A673 (cell line): Measurements from ENCODE around the gene ARHGEF4.

Experiments used
- EZH2 ChIP-seq: fragments of 200-600 bp; sonication (generic); IDR thresholded peaks from 2 replicates; pipeline ENCODE4 v1.6.1; 2017; ENCODE audit warnings: borderline replicate concordance, low read depth, mild to moderate bottlenecking, mixed read lengths, antibody characterized with exemption, low read length; ENCODE audit not compliant: poor library complexity, severe bottlenecking
- TF ChIP-seq, protein P1 (sequence below): fragments of 300-800, 200-600 bp; sonication (generic); conservative IDR thresholded peaks from 2 replicates; pipeline ENCODE4 v1.5.1; 2017; ENCODE audit warnings: low read depth, mild to moderate bottlenecking, antibody characterized with exemption, low read length, moderate library complexity, mixed read lengths

DNA sequence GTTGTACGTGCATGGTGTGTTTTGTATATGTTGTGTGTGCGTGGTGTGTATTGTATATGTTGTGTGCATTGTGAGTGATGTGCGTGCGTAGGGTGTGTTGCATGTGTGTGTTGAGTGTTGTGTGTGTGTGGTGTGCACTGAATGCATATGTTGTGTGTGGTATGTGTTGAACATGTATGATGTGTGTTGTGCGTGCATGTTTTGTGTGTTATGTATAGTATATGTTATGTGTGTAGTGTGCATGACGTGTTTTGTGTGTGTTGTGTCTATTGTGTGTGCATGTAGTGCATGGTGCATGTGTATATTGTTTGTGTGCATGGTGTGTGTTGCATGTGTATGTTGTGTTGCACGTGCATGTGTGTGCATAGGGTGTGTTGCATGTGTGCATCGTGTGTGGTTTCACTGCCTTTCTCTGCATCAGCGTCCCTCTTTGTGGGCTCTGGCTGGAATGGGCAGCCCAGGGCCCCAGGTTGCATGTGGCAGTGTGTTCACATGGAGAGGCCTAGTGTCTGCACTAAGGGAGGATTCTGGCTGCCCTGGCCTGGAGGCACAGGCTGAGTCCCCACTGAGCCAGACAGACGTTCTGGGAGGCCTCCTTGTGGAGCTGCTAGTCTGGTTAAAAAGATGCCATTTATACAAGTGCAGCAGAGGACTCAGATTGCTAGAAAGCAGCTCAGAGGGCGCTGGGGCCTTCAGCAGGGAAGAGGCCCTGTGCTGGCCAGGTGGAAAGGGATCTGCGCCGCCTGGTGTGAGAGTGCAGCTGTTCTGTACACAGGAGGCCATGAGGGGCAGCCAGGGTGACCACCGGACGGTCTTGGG lies 149.3 kb downstream of the ARHGEF4 start:
- TF ChIP-seq EZH2, result no peak
- TF ChIP-seq, protein P1, sequence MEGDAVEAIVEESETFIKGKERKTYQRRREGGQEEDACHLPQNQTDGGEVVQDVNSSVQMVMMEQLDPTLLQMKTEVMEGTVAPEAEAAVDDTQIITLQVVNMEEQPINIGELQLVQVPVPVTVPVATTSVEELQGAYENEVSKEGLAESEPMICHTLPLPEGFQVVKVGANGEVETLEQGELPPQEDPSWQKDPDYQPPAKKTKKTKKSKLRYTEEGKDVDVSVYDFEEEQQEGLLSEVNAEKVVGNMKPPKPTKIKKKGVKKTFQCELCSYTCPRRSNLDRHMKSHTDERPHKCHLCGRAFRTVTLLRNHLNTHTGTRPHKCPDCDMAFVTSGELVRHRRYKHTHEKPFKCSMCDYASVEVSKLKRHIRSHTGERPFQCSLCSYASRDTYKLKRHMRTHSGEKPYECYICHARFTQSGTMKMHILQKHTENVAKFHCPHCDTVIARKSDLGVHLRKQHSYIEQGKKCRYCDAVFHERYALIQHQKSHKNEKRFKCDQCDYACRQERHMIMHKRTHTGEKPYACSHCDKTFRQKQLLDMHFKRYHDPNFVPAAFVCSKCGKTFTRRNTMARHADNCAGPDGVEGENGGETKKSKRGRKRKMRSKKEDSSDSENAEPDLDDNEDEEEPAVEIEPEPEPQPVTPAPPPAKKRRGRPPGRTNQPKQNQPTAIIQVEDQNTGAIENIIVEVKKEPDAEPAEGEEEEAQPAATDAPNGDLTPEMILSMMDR, result no peak
